H7 (cell line): ENCODE results near the gene DDX47. TPM values are rescaled to one million over a fixed set of nuclear protein-coding genes. Genes with fewer than 3 reads are reported as not detected.

Experiments used
- total RNA-seq: library from RNA; depleted of rRNA; stranded (reverse); fragments of >200 nt; shearing (Covaris generic); gene quantifications from 2 replicates; pipeline ENCODE4 v1.2.3, GENCODE V29; 2014; rRNA removed

DDX47 gene
- total RNA-seq, 1 experiment from 2014 or later: 69.7 TPM

Other genes with a start within 250 kb of the DDX47 start
- 28.1 and 33.7 TPM in 2 replicates for gene CREBL2, start 201.5 kb upstream of the DDX47 start, total RNA-seq
- gene GPR19, start 117.2 kb upstream of the DDX47 start, total RNA-seq: 4.1 and 5.0 TPM in 2 replicates
- gene CDKN1B, start 96.0 kb upstream of the DDX47 start, total RNA-seq: 11.7 and 16.8 TPM in 2 replicates
- gene APOLD1, start 27.7 kb upstream of the DDX47 start, total RNA-seq: 0.62 and 0.89 TPM in 2 replicates
- gene GPRC5A, start 78.2 kb downstream of the DDX47 start, total RNA-seq: 0.07 TPM in 1 of 2 replicates, not detected in the other
- gene GPRC5D, start 138.8 kb downstream of the DDX47 start, total RNA-seq: 0.31 TPM in 1 of 2 replicates, not detected in the other
- gene HEBP1, start 186.9 kb downstream of the DDX47 start, total RNA-seq: 5.0 and 5.6 TPM in 2 replicates
- 12.7 and 13.3 TPM in 2 replicates for gene FAM234B, start 231.0 kb downstream of the DDX47 start, total RNA-seq